Heart left ventricle (tissue), 16 donors: Measurements from ENCODE around the gene IFT80. TPM values are rescaled to one million over a fixed set of nuclear protein-coding genes. Genes with fewer than 3 reads are reported as not detected.
"Not testable (repeated sequence)": the region's sequence is repeated elsewhere in the genome, so short reads cannot be mapped to it uniquely, and the experiment has no call there.

Experiments used
- ATAC-seq, 4 donors: fragments of 200-7000 bp; cut with Tn5 transposase; one replicate each; pipeline ENCODE4 v1.9.1; 2020 to 2022; ENCODE audit warnings: moderate library complexity in 4 of 4, mild to moderate bottlenecking in 3 of 4, moderate number of reproducible peaks in 1 of 4
- DNase-seq, 5 donors: peaks; one replicate each; pipeline ENCODE4 v3.0.0-alpha.2; 2020
- H3K27ac ChIP-seq, 12 donors: fragments of 200-600 bp; sonication (generic) in 4 of 12; one replicate each; pipeline versions ENCODE4 v1.5.0 to v1.8.0; 2016 to 2022; ENCODE audit warnings: mild to moderate bottlenecking in 2 of 12
- H3K27me3 ChIP-seq, 9 donors: fragments of 200-600 bp; sonication (generic) in 2 of 9; one replicate each; pipeline versions ENCODE4 v1.5.1 to v1.8.0; 2016 to 2022; ENCODE audit warnings: mild to moderate bottlenecking in 3 of 9
- H3K36me3 ChIP-seq, 9 donors: fragments of 200-600 bp; sonication (generic) in 2 of 9; one replicate each; pipeline versions ENCODE4 v1.5.0 to v1.8.0; 2018 to 2022; ENCODE audit warnings: mild to moderate bottlenecking in 2 of 9
- H3K4me1 ChIP-seq, 12 donors: fragments of 200-600 bp; sonication (generic) in 4 of 12; one replicate each; pipeline versions ENCODE4 v1.5.0 to v1.8.0; 2016 to 2022; ENCODE audit warnings: mild to moderate bottlenecking in 3 of 12
- H3K4me3 ChIP-seq, 12 donors: fragments of 200-600 bp; sonication (generic) in 4 of 12; one replicate each; pipeline versions ENCODE4 v1.5.0 to v1.8.0; 2017 to 2022; ENCODE audit warnings: mild to moderate bottlenecking in 9 of 12, moderate library complexity in 4 of 12
- H3K9me3 ChIP-seq, 12 donors: fragments of 200-600 bp; sonication (generic) in 4 of 12; one replicate each; pipeline versions ENCODE4 v1.5.0 to v1.8.0; 2016 to 2022; ENCODE audit warnings: mild to moderate bottlenecking in 1 of 12
- POLR2A ChIP-seq, 2 donors: fragments of 450-650 bp; IDR thresholded peaks; one replicate each; pipeline ENCODE4 v1.6.1; 2017; ENCODE audit warnings: antibody characterized with exemption in 2 of 2, mild to moderate bottlenecking in 2 of 2, moderate library complexity in 2 of 2
- WGBS, 4 donors: extraction: QIAGEN DNeasy Blood & Tissue Kit in 2 of 4; methylation state at CpG; one replicate each; pipeline versions ENCODE4 v1.1.5 to v1.1.7; 2013 to 2018; 5-methylcytosine and 5-hydroxymethylcytosine counted together
- intact Hi-C, 10 donors: fragments of 100-400 bp; cut with DNase I; formaldehyde crosslinking; loops; one replicate each; pipeline versions ENCODE4 v1.11.1 to v1.14.2; 2022
- polyA plus RNA-seq, 2 donors: library from polyadenylated mRNA; stranded (reverse); fragments of 200-250 nt; gene quantifications; one replicate each; pipeline ENCODE4 v1.2.3, GENCODE V29; 2013
- total RNA-seq, 9 donors: library from RNA; depleted of rRNA in 2 of 9; stranded (reverse); fragments of >200 nt in 2 of 9; fragmentation: NEBNext Ultra II Directional in 3 of 9; extraction: Animal tissue kit (Norgen Biotek cat#: 25700) in 3 of 9; gene quantifications; one replicate each; pipeline versions ENCODE4 v1.1.0 to v1.2.4, GENCODE V29; 2016 to 2023
- TF ChIP-seq, protein P1 (sequence below), 12 donors: fragments of 200-600 bp; sonication (generic) in 4 of 12; IDR thresholded peaks; one replicate each; pipeline versions ENCODE4 v1.5.0 to v1.8.0; 2018 to 2022; ENCODE audit warnings: antibody characterized with exemption in 12 of 12, mild to moderate bottlenecking in 5 of 12
- donor health status: ischemic (EF 13 %, LVEDD 7.1; RV severe dilation, severe dysfunction).
- donor health status: healthy with polysubstance abuse.
- donor health status: DM: no; HTN: yes; CAD: no.
- donor health status: DM: no; HTN: no; CAD: no.
- donor health status: ischemic (EF 25% LVEDD 6.9; RV normal size, moderate dysfunction).
- donor health status: ischemic (EF 25% LVEDD 5.7; RV mildly dilated, moderate dysfunction).
- donor health status: healthy.
- donor health status: DM: yes; HTN: yes; CAD: no.
- donor health status: ischemic (EF 35%, LVEDD 5.7; RV mildly dilated, moderate dysfunction).
- donor health status: nonischemic (EF 11% LVEDD 7.7; RV severe dilation, severe dysfunction).
- donor health status: DM: yes; HTN: yes; CAD: no.
- donor health status: PGD.
- donor health status: ischemic (EF 29% LVEDD 5.4; RV normal size, mild dysfunction).
- donor health status: nonischemic (EF 23%, LVEDD 6.1; RV moderate dilation, normal function).

The IFT80 gene
- total and polyA plus RNA-seq, 11 donors, result 6.2 to 18.6 (median 10.5) TPM

DNA sequence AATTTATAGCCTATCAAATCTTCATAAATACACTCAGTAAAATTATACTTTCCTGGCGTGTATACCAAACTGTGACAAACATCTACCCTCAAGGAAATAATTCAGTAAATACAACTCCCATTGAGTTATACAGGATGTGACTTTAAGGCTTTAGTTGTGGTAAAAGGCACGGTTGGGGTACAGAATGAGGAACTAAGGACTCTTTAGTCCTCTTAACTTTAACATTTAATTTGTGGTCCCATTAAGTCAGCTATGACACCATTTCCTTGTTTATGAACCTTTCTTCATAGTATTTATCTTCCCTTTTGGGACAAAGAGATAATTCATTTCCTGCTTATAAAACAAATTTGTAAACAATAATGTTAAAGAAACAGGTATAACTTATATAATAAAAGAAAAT, 30.2 kb downstream of the IFT80 start:
- H3K27ac ChIP-seq, result no peak overlapping the region
- no peaks in the 10 kb centered on the region for H3K4me1 ChIP-seq
- DNase-seq, result no peak

DNA sequence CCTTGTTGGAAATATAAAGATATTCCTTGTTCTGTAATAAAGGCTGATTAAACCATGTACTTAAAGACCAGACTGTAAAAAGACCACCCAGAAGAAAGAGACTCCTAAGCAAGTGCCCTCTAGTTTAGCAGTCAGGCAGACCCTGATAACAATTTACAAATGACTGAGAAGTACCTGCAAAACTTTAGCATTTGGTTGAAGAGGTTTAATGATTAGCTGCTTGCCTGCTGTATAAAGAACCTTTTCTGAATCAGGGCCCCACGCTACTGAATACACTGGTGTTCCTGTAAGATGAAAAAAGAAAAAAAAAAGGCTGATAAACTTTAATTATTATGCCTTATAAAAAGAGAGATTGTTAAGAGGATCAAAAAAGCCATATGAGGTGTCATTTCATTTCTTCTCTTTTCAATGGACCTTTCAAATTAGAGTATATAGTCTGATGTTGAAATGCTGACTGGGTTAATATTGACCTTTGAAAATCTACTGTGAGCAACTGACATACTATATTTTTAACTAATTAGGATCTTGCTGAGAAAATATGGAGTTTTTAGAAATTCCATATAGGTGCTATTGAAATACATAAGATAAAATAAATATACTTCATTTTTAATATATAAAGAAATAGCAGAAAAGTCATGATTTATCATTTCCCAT, 33.0 kb downstream of the IFT80 start:
- DNase-seq, result no peak
- no peaks in the 10 kb centered on the region for H3K9me3 ChIP-seq
- no peak overlapping the region for H3K27ac ChIP-seq
- 96 to 98% (median 97%) methylated on average over 1 of the region's 1 CpG for WGBS, 4 donors
- peaks cover 0 to 19% (median 10%) of the 10 kb centered on the region in 9 donors for H3K36me3 ChIP-seq
- intact Hi-C loops, result no loop called here
- TF ChIP-seq, protein P1, sequence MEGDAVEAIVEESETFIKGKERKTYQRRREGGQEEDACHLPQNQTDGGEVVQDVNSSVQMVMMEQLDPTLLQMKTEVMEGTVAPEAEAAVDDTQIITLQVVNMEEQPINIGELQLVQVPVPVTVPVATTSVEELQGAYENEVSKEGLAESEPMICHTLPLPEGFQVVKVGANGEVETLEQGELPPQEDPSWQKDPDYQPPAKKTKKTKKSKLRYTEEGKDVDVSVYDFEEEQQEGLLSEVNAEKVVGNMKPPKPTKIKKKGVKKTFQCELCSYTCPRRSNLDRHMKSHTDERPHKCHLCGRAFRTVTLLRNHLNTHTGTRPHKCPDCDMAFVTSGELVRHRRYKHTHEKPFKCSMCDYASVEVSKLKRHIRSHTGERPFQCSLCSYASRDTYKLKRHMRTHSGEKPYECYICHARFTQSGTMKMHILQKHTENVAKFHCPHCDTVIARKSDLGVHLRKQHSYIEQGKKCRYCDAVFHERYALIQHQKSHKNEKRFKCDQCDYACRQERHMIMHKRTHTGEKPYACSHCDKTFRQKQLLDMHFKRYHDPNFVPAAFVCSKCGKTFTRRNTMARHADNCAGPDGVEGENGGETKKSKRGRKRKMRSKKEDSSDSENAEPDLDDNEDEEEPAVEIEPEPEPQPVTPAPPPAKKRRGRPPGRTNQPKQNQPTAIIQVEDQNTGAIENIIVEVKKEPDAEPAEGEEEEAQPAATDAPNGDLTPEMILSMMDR (IDR thresholded peaks at IDR 0.05), result no peak
- TF ChIP-seq POLR2A (IDR thresholded peaks at IDR 0.05), result no peak
- H3K4me1 ChIP-seq, result no peaks in the 10 kb centered on the region
- H3K4me3 ChIP-seq, result no peak overlapping the region
- no peak for ATAC-seq
- H3K27me3 ChIP-seq, result no peaks in the 10 kb centered on the region

More for the DNA sequence above, 30.2 kb downstream of the IFT80 start:
- H3K36me3 ChIP-seq, result peaks cover 0 to 26% (median 12%) of the 10 kb centered on the region in 9 donors
- intact Hi-C loops, result no loop called here
- WGBS, 4 donors, result 80 to 88% (median 87%) methylated on average over 2 of the region's 2 CpGs
- no peaks in the 10 kb centered on the region for H3K27me3 ChIP-seq
- H3K9me3 ChIP-seq, result no peaks in the 10 kb centered on the region
- TF ChIP-seq POLR2A (IDR thresholded peaks at IDR 0.05), result no peak
- TF ChIP-seq, protein P1 (IDR thresholded peaks at IDR 0.05), result no peak
- no peak for ATAC-seq
- no peak overlapping the region for H3K4me3 ChIP-seq

DNA sequence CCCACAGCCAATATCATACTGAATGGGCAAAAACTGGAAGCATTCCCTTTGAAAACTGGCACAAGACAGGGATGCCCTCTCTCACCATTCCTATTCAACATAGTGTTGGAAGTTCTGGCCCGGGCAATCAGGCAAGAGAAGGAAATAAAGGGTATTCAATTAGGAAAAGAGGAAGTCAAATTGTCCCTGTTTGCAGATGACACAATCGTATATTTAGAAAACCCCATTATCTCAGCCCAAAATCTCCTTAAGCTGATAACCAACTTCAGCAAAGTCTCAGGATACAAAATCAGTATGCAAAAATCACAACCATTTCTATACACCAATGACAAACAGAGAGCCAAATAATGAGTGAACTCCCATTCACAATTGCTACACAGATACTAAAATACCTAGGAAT, 36.1 kb downstream of the IFT80 start:
- not testable (repeated sequence) for ATAC-seq, H3K4me1 ChIP-seq, H3K27ac ChIP-seq, H3K27me3 ChIP-seq, H3K9me3 ChIP-seq, DNase-seq, H3K4me3 ChIP-seq
- 69 to 81% (median 81%) methylated on average over 2 of the region's 2 CpGs for WGBS, 4 donors
- intact Hi-C loops, result loop anchor here in 1 of 10 donors (5.0 kb wide), 1 partner anchor 86 kb away; no protein-coding TSS in a partner anchor
- H3K36me3 ChIP-seq, result peaks cover 0 to 24% (median 14%) of the 10 kb centered on the region in 9 donors

DNA sequence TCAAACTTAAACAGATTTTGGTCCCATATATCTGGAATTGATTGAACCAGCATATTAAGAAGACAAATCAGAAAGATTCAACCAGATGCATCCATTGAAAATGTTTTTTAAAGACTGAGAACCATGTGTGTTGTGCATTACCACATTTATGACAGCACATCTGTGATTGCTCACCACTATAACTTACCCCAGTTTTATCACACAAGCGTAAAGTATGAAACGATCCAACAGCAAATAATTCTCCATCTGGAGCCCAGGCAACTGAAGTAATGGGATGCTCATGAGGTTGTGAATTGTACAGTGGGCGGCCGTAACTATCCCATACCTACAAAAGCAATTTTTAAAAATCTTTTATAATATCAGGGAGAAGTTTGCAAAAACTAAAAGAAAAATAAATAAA, 43.2 kb downstream of the IFT80 start:
- DNase-seq (no peak), ATAC-seq (no peak)
- Histone ChIP-seq H3K27me3 (no peaks in the 10 kb centered on the region), H3K9me3 (no peaks in the 10 kb centered on the region), H3K4me3 (no peak overlapping the region), H3K4me1 (no peaks in the 10 kb centered on the region), H3K27ac (no peak overlapping the region), H3K36me3 (peaks cover 0 to 44% (median 33%) of the 10 kb centered on the region in 9 donors)
- WGBS, 4 donors, result 90 to 95% (median 92%) methylated on average over 4 of the region's 4 CpGs
- no peak for TF ChIP-seq POLR2A (IDR thresholded peaks at IDR 0.05)
- TF ChIP-seq, protein P1 (IDR thresholded peaks at IDR 0.05), result no peak
- intact Hi-C loops, result no loop called here
